ENCODE measurements around the gene RRAS2.
"Not testable (repeated sequence)": the region's sequence is repeated elsewhere in the genome, so short reads cannot be mapped to it uniquely, and the experiment has no call there.

Gene RRAS2

DNA sequence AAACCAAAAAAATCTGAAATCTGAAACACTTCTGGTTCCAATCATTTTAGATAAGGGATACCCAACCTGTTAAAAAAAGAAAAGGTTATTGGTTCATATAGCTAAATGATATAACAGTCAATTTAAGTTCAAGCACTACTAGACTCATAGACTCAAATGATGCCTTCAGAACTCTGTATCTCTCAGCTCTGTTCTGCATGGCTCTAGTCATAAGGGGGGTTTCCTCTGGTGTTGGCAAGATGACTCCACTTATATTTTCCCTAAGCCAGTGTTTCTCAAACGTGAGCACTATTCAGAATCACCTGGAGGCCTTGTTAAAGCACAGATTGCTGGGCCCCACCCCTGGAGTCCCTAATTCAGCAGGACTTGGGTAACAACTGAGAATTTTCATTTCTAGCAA, 11.5 kb upstream of the RRAS2 start:
- no peak for DNase-seq

DNA sequence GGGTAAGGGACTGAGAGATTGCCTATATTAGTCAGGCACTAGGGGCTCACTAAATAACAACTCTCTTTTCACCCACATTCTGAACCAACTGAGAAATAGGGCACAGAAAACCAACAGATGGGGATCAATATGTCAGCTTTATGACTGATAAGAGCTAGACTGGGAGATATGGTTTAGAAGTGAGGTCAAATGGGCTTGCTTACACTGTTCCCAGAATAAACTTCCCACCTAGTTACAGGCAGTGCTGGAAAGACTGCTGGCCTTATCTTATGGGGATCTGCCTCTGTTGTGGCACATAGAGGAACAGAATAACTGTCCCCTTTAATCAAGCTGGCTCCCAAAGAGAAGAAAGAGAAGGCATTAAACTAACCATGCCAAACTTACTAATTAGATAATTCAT, 10.6 kb upstream of the RRAS2 start:
- DNase-seq, result no peak

DNA sequence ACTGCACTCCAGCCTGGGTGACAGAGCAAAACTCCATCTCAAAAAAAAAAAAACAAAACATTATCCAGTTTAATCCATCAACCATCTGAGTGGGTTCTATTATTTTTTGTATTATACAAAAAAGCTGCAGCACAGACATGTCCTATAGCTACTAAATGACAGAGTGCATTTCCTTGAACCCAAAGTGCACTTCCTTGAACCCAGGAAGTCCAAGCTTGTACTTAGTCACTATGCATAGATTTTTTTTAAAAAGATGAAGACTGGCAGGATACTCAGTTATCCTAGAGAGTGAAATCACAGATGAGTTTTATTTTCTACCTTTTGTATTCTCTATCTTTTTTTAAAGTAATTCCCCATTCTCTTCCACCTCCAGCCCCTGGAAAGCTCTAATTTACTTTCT, 8.0 kb upstream of the RRAS2 start:
- DNase-seq, result no peak

DNA sequence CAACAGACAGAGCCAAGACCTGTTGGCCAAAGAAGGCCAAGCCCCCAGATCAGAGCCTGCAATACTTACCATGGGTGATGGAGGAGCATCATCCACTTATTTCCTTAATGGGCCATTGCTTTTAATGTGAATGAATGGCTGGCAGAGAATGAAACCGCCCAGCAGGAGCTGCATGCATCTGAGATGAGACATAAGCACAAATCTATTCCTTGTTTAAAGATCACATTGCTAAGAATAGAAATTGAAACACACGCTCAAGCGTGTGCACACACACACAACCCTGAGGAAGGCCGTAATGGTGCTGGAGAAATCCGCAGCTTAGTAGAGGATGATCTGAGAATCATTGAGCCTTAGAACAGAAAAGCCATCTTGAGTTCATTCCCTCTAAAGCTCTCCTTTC, 5.3 kb upstream of the RRAS2 start:
- DNase-seq, result no peak

DNA sequence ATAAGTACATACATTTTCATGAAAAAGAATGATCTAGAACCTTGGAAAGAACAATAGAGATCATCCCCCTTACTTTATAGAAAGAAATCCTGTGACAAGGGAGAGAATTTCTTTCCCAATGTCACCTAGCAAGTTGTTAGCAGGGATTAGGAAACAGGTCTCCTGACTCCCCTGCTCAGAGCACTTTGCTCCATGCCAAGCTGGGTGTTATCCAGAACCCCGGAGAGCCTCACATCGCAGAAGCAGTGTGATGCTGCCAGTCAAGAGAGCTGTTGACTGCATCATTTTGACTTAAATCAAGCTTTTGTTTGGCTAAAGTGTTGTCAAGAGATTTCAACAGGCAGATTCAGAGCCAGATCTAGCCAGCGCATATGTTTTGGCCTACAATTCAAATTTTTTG, 3.6 kb upstream of the RRAS2 start:
- no peak for DNase-seq

DNA sequence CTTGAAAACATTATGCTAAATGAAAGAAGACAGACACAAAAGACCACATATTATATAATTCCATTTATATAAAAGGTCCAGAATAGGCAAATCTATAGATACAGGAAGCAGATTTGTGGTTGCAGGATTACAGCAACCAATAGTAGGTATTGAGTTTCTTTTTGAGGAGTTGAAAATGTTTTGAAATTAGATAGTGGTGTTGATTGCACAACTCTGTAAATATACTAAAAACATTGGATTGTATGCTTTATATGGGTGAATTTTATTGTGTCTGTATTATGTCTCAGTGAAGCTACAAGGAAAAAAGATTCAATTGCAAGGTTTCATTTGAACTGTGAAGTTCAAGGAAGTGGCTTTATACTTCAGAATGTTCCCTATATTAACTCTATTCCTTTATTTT, 3.0 kb upstream of the RRAS2 start:
- no peak for DNase-seq

DNA sequence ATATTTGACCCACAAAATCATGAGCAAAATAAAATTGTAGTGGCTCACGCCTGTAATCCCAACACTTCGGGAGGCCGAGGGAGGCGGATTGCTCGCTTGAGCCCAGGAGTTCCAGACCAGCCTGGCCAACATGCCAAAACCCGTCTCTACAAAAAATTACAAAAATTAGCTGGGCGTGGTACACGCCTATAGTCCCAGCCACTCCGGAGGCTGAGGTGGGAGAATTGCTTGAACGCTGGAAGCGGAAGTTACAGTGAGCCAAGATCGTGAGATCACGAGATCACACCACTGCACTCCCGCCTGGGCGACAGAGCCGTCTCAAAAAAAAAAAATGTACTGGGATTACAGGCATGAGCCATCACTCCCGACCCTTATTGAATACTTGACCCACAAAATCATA, 2.0 kb upstream of the RRAS2 start:
- DNase-seq, result no peak

DNA sequence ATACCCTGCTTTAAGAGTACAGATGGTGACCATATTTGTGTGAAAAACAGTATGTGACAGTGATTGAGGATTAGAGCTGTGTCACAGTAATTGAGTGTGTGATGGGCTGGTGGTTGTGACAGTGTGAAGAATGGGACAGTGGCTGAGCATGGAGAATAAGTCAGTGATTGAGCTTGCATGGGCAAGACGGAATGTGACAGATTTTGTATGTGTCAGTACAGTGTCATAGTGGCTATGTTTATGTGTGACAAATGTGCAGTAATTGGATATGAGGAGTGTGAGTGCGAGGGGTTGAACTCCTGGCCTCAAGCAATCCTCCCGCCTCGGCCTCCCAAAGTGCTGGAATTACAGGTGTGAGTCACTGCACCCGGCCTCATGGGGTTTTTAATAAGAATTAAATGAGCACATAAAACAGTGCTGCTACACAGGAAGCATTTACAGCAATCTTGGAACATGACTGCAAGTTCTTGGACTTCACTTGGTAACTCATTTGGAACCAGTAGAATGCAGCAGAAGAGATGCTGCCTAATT, 583 bp upstream of the RRAS2 start:
- no peak for DNase-seq

DNA sequence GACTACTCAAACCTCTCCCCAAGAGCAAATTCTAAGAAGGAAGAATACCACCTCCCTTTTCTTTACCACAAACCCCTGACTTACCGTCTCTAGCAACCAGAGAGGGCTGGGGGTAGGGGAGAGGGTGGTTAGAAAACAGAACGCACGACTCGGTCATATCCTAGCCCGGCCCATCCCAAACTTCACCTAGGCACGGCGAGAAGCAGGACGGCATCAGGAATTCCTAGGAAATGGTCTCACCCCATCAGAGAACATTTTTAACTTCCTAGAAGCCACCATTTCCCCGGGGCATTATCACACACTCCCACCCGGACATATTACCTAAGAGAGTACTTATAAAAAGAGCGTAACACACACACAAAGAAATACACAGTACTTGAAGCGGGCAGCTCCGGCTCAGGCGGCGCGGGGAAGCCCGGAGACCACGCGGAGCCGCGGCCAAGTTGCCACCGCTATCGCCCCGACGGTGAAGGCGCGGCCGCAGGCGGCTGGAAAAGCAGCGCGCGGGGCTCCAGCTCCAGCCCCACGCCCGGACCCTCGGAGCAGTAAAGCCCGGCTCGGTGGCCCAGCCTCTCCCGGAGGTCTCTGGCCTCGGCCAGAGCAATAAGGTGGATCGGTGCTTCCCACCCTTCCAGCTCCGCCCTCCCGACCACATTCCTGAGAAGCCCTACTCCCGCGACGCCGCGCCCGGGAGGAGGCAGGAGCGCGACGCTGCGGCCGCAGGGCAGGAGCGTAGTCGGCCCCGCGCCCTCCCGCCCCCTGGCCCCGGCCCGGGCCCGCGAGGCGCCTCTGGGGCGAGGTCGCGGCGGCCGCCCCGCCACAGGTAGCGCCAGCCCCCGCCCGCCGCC, 878 bp downstream of the RRAS2 start:
- peak; percentile 34 to 54 for DNase-seq

DNA sequence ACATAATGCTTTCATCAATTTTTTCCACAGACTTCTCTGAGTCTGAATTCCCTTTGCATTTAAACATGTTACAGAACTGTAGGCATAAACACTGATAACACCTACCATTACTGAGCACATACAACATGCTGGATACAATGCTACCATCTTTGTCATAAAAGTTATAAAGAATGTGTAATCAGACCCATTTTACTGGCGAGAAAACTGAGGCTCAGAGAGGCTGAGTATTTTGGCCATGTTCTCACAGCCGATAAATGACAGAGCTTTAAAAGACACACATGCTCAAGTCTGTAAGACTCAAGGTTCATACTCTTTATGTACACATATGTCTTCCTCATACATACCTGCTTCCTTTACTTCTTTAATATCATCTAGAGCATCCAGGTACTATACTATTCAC, 2.6 kb downstream of the RRAS2 start:
- no peak for DNase-seq

DNA sequence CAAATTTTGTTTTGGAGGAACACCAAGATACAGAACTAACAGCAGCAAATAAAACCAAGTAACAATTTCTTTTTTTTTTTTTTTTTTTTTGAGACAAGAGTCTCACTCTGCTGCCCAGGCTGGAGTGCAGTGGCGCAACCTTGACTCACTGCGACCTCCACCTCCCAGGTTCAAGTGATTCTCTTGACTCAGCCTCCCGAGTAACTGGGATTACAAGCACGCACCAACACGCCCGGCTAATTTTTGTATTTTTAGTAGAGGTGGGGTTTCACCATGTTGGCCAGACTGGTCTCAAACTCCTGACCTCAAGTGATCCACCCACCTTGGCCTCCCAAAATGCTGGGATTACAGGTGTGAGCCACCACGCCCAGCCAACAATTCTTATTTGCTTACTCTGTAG, 4.4 kb downstream of the RRAS2 start:
- DNase-seq, result not testable (repeated sequence)

DNA sequence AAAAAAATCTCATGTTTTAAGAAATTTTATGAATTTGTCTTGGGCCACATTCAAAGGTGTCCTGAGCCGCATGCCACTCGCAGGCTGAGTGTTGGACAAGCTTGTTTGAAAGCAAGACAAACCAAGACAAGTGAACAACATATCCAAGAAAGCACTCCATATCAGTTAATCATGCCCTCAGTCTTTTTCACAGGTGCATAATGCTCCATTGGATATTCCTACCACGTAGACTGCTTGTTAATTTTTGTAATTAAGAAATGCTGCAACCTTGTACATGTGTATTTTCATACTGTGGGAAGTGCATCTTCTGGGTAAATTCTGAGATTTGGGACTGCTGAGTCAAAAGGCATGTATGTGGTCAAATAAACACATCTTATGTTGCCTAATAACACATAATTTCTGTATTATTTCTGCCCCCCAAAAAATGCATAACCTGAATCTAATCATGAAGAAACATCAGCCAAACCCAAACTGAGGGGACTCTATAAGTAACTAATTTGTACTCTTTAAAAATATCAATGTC, 8.2 kb downstream of the RRAS2 start:
- DNase-seq, result no peak

DNA sequence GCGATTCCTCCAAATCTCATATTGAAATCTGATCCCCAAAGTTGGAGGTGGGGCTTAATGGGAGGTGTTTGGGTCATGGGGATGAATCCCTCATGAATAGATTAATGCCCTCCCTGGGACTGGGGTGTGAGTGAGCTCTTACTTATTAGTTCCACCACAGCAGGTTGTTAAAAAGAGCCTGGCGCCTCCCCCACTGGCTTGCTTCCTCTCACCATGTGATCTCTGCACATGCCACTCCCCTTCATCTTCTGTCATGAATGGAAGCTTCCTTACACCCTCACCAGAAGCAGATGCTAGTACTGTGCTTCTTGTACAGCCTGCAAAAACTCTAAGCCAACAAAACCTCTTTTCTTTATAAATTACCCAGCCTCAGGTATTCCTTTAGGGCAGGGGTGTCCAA, 8.8 kb downstream of the RRAS2 start:
- no peak for DNase-seq

DNA sequence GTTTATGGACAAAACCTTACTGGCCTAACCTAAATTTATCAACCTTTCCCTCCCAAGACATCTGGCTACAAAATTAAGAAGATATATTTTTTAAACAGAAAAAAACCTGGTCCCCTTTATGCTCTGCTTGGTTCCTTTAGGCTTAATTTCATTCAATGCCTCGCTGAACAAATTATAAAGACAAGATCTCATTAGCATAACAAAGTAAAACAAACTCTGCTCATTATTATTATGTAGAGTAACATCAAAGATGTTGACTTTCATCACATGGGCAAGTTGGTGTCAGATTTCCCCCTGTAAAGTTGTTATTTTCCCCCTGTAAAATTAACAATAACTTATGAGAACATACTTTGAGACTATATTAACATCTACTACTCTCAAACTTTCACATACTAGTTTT, 11.0 kb downstream of the RRAS2 start:
- no peak for DNase-seq

DNA sequence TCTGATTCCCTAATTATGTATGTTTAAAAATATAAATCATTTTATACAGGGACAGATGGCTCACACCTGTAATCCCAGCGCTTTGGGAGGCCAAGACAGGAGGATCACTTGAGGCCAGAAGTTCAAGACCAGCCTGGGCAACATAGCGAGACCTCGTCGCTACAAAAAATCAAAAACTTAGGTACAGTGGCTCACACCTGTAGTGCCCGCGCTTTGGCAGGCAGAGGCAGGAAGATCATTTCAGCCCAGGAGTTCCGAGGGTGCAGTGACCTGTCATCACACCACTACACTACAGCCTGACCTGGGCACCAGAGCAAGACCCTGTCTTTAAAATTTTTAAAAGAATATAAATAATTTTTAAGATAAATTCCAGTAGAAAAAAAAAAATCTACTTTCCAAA, 11.5 kb downstream of the RRAS2 start:
- no peak for DNase-seq

DNA sequence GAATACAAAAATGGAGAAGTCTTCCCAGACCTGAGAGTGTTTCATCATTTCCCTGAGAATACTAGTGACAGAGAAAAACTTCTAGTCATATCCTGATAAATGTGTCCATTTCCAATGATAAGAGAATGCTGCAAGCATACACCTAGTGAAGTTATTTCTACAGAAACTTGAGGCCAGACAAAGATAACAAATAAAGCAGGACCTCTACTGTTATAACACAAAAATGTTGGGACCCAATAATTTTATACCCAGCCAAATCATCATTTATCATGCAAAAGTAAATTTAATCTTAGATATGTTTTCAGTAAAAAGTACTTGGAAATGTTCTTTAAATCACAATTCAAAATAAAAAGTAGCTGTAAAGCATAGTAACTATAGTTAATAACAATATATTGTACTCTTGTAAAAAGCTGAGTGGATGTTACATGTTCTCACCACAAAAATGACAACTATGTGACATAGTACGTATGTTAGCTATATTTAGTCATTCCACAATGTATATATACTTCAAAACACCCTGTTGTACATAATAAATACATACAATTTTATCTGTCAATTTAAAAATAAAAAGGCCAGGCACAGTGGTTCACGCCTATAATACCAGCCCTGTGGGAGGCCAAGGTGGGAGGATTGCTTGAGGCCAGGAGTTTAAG, 12.6 kb downstream of the RRAS2 start:
- no peak for DNase-seq

DNA sequence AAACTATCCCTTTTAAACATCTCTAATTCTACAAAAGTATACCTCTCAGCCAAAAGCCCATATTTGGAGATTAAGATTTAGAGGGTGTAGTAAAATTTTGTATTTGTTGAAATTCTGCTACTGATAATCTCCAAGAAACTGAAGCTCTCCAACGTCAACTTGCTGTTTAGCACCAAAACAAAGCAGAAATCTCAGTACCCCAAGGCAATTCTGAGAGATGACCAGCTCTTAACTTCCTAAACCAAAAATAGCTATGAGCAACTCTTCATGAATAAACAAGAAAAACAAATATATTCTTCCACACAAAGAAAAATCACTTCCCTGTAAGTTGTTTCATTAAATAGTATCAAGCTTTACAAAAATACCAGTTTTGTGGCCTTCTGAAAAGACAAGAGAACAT, 13.3 kb downstream of the RRAS2 start:
- DNase-seq, result no peak

DNA sequence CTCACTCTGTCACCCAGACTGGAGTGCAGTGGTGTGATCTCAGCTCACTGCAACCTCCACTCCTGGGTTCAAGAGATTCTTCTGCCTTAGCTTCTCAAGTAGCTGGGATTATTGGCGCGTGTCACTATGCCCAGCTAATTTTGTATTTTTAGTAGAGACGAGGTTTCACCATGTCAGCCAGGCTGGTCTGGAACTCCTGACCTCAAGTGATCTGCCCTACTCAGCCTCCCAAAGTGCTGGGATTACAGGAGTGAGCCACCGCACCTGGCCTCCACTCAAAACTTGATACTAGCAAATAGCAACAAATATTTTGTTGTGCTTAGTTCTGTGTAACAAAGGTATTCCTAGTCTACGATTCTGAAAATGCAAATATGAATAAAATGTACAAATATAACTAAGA, 14.0 kb downstream of the RRAS2 start:
- not testable (repeated sequence) for DNase-seq

DNA sequence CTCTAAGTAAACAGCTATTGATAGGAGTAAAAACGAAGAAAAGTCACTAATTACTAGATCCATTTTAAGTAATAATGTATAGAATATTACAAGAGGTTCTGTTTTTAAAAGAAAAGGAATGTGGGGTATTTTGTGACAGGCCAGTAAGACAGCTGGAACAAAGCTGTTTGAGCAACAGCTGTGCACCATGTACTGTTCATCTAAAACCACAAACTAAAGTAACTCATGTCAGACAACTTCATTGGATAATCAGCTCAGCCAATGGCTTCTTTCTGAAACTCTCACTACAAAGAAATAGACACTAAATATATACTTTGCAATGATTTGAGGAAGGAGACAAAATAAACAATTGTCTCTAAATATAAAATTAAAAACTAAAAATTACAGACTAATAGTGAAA, 16.1 kb downstream of the RRAS2 start:
- DNase-seq, result no peak

DNA sequence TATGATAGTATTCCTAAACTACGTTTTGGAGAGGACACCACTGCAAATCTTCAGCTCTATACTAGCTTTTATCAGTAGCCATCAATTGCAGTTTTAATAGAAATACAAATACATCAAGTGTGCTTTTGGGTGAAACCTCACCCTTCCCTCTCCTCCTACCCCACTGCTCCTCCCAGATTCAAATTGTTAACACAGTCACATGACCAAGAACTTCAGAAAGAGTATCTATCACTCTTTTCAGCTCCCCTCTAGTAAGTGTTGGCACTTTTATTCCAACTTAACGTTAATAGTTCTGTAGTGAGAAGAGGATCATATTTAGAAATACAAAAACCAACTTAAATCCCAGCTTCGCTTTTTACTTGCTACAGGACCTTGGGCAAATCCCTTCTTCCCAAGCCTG, 17.0 kb downstream of the RRAS2 start:
- no peak for DNase-seq

DNA sequence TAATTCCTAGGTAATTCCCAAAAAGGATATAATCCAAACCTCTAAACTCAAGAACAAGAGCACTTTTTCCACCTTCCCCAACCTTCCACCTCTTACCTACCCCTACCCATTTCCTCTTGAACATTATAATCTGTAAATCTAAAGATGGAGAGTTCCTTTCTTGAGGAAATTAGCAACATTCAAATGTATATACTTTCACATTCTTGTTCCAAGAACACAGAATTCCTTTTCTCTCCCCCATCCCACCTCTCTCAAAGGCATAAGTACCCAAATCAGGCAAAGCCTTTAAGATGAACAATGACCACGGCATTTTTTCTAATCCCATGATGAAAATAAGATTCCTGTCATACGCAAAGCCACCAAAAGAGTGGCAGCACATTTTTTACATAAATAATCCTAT, 18.3 kb downstream of the RRAS2 start:
- no peak for DNase-seq

DNA sequence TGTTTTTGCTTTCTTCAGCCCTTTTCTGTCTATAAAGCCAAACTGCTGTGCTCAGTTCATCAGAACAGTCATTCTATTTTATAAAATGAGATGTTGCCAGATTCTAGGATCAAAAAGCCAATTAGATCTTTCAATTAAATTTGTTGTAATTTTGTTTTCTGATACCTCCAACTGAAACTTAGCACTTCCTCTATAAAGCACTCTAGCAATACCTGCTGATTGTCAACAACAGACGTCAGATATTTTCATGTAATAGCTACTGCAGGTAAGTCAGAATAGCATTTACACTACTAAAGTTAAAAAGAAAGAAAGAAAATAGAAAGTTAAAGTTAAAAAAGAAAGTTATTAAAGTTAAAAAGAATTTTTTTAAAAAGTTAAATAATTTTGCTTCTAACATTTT, 19.6 kb downstream of the RRAS2 start:
- DNase-seq, result no peak

DNA sequence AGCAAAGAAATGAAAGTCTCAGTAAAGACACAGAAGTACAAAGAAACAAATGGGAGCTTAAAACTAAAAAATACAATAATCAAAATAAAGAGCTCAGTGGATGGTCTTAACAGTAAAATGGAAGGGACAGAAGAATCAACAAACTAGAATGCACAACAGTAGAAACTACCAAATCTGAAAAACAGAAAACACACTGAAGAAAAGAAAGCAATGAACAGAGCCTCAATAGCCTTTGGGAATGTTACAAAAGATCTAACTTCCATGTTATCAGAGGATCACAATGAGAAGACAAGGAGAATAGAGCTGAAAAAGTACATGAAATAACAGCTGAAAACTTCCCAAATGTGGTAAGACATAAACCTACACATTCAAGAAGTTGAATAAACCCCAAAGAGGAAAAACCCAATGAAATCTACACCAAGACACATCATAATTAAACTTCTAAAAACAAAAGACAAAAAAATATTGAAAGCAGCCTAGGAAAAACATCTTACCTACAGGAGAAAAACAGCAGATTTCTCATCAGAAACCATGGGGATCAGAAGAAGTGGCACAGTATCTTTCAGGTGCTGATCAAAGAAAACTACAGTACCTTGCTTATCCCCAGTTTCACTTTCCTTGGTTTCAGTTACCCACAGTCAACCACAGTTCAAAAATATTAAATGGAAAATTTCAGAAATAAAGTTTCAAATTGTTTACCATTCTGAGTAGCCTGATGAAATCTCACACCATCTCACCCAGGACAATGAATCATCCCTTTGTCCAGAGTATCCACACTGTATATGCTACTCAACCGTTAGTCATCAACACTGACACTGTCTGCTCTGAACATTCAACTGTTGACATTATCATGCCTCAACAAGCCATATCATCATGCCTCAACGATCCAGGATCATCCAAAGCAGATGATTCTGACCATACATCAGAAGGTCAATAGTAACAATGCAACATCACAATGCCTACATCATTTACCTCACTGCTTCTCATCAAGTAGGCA, 22.2 kb downstream of the RRAS2 start:
- DNase-seq, result no peak
